PC-3 (cell line): ENCODE data around the gene LMO7.

Source experiments
- CTCF ChIP-seq: fragments of 300-600 bp; sonication (generic); conservative IDR thresholded peaks from 2 replicates; pipeline ENCODE4 v1.5.1; 2017; ENCODE audit warnings: antibody characterized with exemption, low read depth, mild to moderate bottlenecking, low read length
- EZH2 ChIP-seq: fragments of 300-600 bp; sonication (generic); IDR thresholded peaks from one replicate; pipeline ENCODE4 v1.6.1; 2017; ENCODE audit warnings: antibody characterized with exemption, mild to moderate bottlenecking, low read length; ENCODE audit not compliant: unreplicated experiment

GRCh38 chr13:75596657-75597182 lies 39.4 kb upstream of the LMO7 start:
- TF ChIP-seq CTCF: no peak
- TF ChIP-seq EZH2: no peak
